DMS153 (cell line): ENCODE results near the gene ARF6.

Experiments
- DNase-seq: peaks from one replicate; lab custom pipeline; 2025; lab: John Stamatoyannopoulos, UW

The ARF6 gene

DNA sequence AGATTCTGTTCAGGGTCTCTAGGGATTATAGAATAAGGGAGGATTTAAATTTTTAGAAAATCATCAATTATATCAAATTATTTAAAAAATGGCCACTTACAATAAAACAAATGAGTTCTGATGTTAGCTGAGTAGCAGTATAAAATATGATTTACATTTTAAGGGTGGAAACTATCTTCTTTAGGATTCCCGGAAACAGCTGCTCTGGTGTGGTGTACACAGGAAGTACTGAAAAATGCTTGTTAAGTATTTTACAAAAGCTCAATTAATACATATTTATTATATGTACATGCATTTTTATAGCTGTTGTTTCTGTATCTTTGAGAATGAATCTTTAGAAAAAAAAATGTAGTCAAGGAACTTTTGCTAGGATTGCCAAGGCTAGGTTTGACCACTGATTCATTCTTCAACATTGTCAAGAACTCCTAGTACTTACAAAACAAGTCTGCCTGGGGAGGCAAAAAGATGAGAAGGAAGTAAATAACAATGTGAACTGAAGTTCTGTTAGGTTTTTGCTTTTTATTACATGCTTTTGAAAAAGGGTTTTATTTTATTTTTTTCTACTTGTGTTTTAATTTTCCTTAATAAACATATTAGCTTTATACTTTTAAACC, 48.0 kb downstream of the ARF6 start:
- no peak for DNase-seq

GRCh38 chr14:49942090-49942489, 49.2 kb downstream of the ARF6 start:
- DNase-seq = no peak

GRCh38 chr14:49944501-49944900, 51.6 kb downstream of the ARF6 start:
- DNase-seq = no peak

- DNase-seq = no peak
These were observed 52.8 kb downstream of the ARF6 start for GRCh38 chr14:49945448-49946319.
